ENCODE data around the gene DOCK2.
"Not testable (repeated sequence)": the region's sequence is repeated elsewhere in the genome, so short reads cannot be mapped to it uniquely, and the experiment has no call there.

The DOCK2 gene

GRCh38 chr5:169950333-169950732 lies 313.3 kb downstream of the DOCK2 start:
- intact Hi-C loops (cut with DNase I; ENCODE audit: low total_unique reads) = no loop called here

DNA sequence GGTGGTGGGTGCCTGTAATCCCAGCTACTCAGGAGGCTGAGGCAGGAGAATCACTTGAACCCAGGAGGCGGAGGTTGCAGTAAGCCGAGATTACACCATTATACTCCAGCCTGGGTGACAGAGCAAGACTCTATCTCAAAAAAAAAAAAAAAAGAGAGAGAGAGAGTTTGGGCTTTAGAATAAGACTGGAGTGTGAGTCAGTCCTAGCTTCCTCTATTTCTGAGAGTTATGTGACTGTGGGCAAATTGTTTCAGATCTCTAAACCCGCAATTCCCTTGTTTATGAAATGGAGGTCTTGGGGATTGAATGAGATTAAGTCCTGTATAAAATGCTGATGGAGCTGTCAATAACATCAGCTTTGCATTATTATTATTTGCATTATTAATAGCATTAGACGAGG lies 316.1 kb downstream of the DOCK2 start:
- H3K9me3 ChIP-seq; H3K27ac ChIP-seq; intact Hi-C loops (cut with DNase I; ENCODE audit: low total_unique reads); DNase-seq; H3K4me3 ChIP-seq; H3K4me1 ChIP-seq; H3K36me3 ChIP-seq: not testable (repeated sequence)
- peaks cover 0 to 26% of the 10 kb centered on the region in 2 donors for H3K27me3 ChIP-seq

More at GRCh38 chr5:169950333-169950732, 313.3 kb downstream of the DOCK2 start:
- no peak for DNase-seq
- TF ChIP-seq, protein P1, sequence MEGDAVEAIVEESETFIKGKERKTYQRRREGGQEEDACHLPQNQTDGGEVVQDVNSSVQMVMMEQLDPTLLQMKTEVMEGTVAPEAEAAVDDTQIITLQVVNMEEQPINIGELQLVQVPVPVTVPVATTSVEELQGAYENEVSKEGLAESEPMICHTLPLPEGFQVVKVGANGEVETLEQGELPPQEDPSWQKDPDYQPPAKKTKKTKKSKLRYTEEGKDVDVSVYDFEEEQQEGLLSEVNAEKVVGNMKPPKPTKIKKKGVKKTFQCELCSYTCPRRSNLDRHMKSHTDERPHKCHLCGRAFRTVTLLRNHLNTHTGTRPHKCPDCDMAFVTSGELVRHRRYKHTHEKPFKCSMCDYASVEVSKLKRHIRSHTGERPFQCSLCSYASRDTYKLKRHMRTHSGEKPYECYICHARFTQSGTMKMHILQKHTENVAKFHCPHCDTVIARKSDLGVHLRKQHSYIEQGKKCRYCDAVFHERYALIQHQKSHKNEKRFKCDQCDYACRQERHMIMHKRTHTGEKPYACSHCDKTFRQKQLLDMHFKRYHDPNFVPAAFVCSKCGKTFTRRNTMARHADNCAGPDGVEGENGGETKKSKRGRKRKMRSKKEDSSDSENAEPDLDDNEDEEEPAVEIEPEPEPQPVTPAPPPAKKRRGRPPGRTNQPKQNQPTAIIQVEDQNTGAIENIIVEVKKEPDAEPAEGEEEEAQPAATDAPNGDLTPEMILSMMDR (IDR thresholded peaks at IDR 0.05) = no peak
- no peak overlapping the region for H3K4me3 ChIP-seq
- H3K4me1 ChIP-seq = peaks cover 0 to 4% (median 0%) of the 10 kb centered on the region in 4 donors
- no peaks in the 10 kb centered on the region for H3K9me3 ChIP-seq
- peaks cover 0 to 20% of the 10 kb centered on the region in 2 donors for H3K27me3 ChIP-seq
- H3K36me3 ChIP-seq = no peaks in the 10 kb centered on the region
- H3K27ac ChIP-seq = no peak overlapping the region

DNA sequence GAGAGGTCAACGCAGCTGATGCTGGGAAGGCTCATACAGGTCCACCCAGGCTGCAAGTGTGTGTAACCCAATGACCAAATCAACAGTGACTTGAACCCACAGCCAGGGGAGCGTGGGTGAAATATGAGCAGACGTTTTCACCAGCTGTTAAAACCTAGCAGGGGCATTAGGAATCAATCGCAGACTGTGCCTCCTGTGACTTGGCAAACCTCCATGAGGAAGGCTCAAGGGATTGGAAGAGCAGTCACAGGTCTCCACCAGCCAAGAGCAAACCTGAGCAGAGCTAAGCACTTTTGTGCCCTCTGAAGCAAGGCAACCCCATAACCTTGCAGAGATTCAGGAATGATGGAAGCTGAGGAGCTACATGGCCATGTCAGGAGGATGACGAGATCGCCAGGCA lies 317.7 kb downstream of the DOCK2 start:
- TF ChIP-seq, protein P1 (IDR thresholded peaks at IDR 0.05) = no peak
- no peaks in the 10 kb centered on the region for H3K9me3 ChIP-seq
- peaks cover 0 to 26% of the 10 kb centered on the region in 2 donors for H3K27me3 ChIP-seq
- H3K4me3 ChIP-seq = no peak overlapping the region
- no peak for DNase-seq
- H3K27ac ChIP-seq = no peak overlapping the region
- intact Hi-C loops (cut with DNase I; ENCODE audit: low total_unique reads) = no loop called here
- no peaks in the 10 kb centered on the region for H3K4me1 ChIP-seq
- H3K36me3 ChIP-seq = no peaks in the 10 kb centered on the region

DNA sequence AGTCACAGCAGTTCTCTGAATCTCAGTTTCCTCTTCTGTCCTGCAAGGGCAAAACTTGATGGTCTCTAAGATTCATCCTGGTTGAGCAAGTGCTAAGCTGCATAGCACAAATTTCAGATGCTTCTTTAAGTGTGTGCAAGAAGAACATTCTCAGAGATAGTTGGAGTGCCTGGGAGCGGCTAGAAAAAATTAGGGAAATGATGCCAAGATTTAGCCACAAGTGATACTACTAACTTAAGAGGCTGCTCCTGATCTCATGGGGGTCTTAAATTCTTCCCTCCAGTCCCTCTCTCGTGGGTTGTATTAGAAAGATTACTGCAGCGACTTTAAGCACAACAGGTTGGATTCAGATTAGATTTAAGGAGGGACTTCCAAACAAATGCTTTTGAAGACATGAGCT lies 319.1 kb downstream of the DOCK2 start:
- TF ChIP-seq, protein P1 (IDR thresholded peaks at IDR 0.05) = no peak
- DNase-seq = no peak
- H3K9me3 ChIP-seq = no peaks in the 10 kb centered on the region
- no peaks in the 10 kb centered on the region for H3K4me1 ChIP-seq
- no peak overlapping the region for H3K4me3 ChIP-seq
- intact Hi-C loops (cut with DNase I; ENCODE audit: low total_unique reads) = no loop called here
- H3K27ac ChIP-seq = no peak overlapping the region
- H3K36me3 ChIP-seq = no peaks in the 10 kb centered on the region
- peaks cover 0 to 26% of the 10 kb centered on the region in 2 donors for H3K27me3 ChIP-seq

DNA sequence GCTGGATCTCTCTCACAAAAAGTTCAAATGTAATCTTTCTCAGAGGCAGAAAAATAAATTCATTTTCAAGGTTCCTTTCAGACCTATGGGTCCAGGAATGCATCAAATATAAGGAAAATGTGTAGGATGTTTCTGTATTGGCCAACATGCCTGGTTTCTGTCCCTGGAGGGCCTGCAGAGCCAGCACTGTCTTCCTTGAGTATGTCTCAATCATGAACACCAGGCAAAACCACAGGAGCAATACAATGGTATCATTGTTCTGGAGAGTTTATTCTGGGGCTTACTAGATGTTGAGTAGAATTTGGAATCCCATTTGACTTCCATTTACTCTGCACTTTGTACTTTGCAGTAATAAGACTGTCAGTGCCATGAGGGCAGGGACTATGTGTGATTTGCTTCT lies 319.7 kb downstream of the DOCK2 start:
- no peaks in the 10 kb centered on the region for H3K4me1 ChIP-seq
- no peaks in the 10 kb centered on the region for H3K9me3 ChIP-seq
- TF ChIP-seq, protein P1 (IDR thresholded peaks at IDR 0.05) = no peak
- intact Hi-C loops (cut with DNase I; ENCODE audit: low total_unique reads) = no loop called here
- H3K4me3 ChIP-seq = no peak overlapping the region
- H3K36me3 ChIP-seq = no peaks in the 10 kb centered on the region
- no peak for DNase-seq
- peaks cover 0 to 26% of the 10 kb centered on the region in 2 donors for H3K27me3 ChIP-seq
- H3K27ac ChIP-seq = no peak overlapping the region

GRCh38 chr5:169958278-169958677 lies 321.2 kb downstream of the DOCK2 start:
- intact Hi-C loops (cut with DNase I; ENCODE audit: low total_unique reads) = no loop called here
- H3K36me3 ChIP-seq = no peaks in the 10 kb centered on the region
- no peak overlapping the region for H3K4me3 ChIP-seq
- no peak overlapping the region for H3K27ac ChIP-seq
- H3K9me3 ChIP-seq = no peaks in the 10 kb centered on the region
- DNase-seq = no peak
- H3K27me3 ChIP-seq = peaks cover 0 to 20% of the 10 kb centered on the region in 2 donors
- TF ChIP-seq, protein P1 (IDR thresholded peaks at IDR 0.05) = no peak
- H3K4me1 ChIP-seq = no peaks in the 10 kb centered on the region

Data from tibial artery (tissue), 4 donors.